Cortex of kidney (tissue), 1 donor: ENCODE results near the gene MCOLN1.
"Not testable (repeated sequence)": the region's sequence is repeated elsewhere in the genome, so short reads cannot be mapped to it uniquely, and the experiment has no call there.

Experiments used
- DNase-seq: peaks from one replicate; lab custom pipeline; 2025; lab: John Stamatoyannopoulos, UW

Gene MCOLN1

GRCh38 chr19:7575434-7576040 lies 53.1 kb downstream of the MCOLN1 start:
- no peak for DNase-seq

DNA sequence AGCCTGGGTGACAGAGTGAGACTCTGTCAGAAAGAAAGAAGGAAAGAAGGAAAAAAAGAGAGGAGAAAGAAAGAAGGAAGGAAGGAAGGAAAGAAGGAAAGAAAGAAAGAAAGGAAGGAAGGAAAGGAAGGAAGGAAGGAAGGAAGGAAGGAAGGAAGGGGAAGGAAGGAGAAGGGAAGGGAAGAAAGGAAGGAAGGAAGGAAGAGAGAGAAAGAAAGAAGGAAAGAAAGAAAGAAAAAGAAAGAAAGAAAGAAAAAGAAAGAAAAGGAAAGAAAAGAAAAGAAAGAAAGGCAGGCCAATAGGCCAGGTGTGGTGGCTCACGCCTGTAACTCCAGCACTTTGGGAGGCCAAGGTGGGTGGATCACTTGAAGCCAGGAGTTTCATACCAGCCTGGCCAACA lies 55.0 kb downstream of the MCOLN1 start:
- DNase-seq: not testable (repeated sequence)

DNA sequence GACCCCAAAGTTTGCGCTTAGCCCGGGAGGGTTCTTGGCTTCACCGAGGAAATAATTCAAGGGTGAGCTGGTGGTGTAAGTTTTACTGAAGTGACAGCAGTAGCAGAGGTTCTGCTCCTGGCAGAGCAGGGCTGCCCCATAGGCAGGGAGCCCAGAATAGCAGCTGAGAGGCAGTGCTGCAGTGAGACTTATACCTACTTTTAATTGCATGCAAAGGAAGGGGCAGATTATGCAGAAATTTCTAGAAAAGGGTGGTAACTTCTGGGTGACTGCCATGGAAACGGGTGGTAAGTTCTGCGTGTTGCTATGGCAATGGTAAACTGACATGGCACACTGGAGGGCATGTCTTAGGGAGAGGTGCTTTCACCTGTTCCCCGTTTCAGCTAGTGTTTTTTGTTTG lies 55.7 kb downstream of the MCOLN1 start:
- DNase-seq: no peak

GRCh38 chr19:7579182-7579581 lies 56.8 kb downstream of the MCOLN1 start:
- DNase-seq: no peak

GRCh38 chr19:7582446-7582845 lies 60.0 kb downstream of the MCOLN1 start:
- DNase-seq: no peak
